ENCODE results near the gene BDH1. TPM values are rescaled to one million over a fixed set of nuclear protein-coding genes. Genes with fewer than 3 reads are reported as not detected.

The BDH1 gene
- total RNA-seq, 1 donor from 2014 or later, result 1.5 TPM

DNA sequence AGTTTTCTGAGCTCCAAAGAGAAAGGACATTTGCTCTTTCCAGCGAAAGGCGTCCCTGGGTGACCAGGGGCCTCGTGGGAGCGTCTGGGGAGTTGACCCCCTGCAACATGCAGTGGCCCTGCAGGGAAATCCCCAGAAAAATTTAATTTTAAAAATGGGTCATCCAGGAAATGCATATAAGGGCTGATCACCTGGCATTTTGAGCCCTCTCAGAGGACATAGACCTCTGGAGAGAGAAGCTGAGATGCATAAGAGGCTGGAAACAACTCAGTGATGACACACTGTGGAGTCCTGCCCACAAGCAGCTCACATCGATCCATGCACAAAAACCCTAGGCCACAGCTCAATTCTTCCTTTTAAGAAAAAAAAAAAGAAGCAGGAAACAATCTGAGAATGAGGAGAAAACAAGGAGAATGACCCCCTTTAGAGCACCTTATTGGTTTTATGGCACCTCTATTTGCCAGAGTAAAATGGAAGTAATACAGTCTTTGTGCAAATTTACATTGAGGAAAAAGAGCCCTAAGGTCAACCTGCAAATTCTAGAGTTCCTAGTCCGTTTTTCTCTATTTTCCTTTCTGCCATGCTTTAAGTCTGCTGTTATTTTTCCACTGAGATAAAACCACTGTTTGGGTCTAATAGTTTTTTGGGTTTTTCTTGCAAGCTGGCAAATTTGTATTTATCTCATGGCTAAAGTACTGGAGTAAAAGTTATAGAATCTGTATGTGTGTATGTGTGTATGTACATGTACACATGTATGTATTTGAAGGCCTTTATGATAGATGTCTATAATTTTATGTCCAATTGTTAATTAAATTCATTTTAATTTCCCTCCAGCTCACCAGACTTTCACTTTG is 6.9 kb upstream of the BDH1 start:
- Mint-ChIP-seq H3K36me3 (ENCODE audit: low read depth, unreplicated experiment) (peaks cover 5% of the 10 kb centered on the region), H3K27me3 (ENCODE audit: low read depth, unreplicated experiment) (peaks cover 26% of the 10 kb centered on the region), H3K9me3 (ENCODE audit: unreplicated experiment) (peaks cover 24% of the 10 kb centered on the region), H3K4me1 (ENCODE audit: low read depth, unreplicated experiment) (no peaks in the 10 kb centered on the region), H3K27ac (ENCODE audit: unreplicated experiment) (no peak overlapping the region), H3K4me3 (ENCODE audit: unreplicated experiment) (no peak overlapping the region)
- no peak overlapping the region for H3K9ac ChIP-seq (ENCODE audit: low read length)
- no peak overlapping the region for H3K4me2 ChIP-seq (ENCODE audit: low read length)
- H3K9me3 ChIP-seq (ENCODE audit: insufficient read depth, low read depth, low read length), result no peaks in the 10 kb centered on the region
- peaks cover 4% of the 10 kb centered on the region for H3K27me3 ChIP-seq (ENCODE audit: insufficient read depth, low read length)
- no peaks in the 10 kb centered on the region for H3K79me2 ChIP-seq (ENCODE audit: insufficient read depth, low read length)
- FAIRE-seq (no peak), DNase-seq (ENCODE audit: low read depth) (no peak)
- H4K20me1 ChIP-seq (ENCODE audit: insufficient read depth, low read length), result no peaks in the 10 kb centered on the region
- H3K36me3 ChIP-seq (ENCODE audit: insufficient read depth, low read length), result no peaks in the 10 kb centered on the region
- H3K4me1 ChIP-seq (ENCODE audit: insufficient read depth, low read length), result no peaks in the 10 kb centered on the region
- H2AFZ ChIP-seq (ENCODE audit: low read depth, low read length), result no peak overlapping the region
- no peak overlapping the region for H3K4me3 ChIP-seq (ENCODE audit: insufficient read depth, low read depth, low read length)
- TF ChIP-seq, protein P1, sequence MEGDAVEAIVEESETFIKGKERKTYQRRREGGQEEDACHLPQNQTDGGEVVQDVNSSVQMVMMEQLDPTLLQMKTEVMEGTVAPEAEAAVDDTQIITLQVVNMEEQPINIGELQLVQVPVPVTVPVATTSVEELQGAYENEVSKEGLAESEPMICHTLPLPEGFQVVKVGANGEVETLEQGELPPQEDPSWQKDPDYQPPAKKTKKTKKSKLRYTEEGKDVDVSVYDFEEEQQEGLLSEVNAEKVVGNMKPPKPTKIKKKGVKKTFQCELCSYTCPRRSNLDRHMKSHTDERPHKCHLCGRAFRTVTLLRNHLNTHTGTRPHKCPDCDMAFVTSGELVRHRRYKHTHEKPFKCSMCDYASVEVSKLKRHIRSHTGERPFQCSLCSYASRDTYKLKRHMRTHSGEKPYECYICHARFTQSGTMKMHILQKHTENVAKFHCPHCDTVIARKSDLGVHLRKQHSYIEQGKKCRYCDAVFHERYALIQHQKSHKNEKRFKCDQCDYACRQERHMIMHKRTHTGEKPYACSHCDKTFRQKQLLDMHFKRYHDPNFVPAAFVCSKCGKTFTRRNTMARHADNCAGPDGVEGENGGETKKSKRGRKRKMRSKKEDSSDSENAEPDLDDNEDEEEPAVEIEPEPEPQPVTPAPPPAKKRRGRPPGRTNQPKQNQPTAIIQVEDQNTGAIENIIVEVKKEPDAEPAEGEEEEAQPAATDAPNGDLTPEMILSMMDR (IDR thresholded peaks at IDR 0.05; ENCODE audit: insufficient read depth, low read depth, low read length), result no peak
- no peak for TF ChIP-seq EZH2 (IDR thresholded peaks at IDR 0.05; ENCODE audit: insufficient read depth, low read length)
- H3K27ac ChIP-seq (ENCODE audit: low read depth, low read length), result no peak overlapping the region

DNA sequence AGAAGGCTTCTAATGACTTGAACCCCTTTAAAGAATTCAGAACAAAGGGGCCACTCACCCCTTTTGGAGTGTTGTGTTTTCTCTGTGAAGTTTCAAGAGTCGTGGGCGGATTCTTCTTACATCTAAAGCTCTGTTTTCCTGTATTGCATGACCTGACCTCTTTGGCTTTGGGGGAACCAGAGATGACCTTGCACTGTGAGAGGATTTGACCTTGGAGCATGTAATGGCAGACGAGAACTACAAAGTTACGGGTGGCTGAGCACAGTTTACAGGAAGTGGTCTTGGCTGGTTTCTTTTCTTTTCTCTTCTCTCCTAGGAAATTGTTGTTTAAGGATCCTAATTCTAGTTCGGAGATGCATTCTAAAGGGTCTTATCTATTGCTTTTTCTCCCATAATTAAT is 6.2 kb upstream of the BDH1 start:
- Mint-ChIP-seq H3K27ac (ENCODE audit: unreplicated experiment) (no peak overlapping the region), H3K27me3 (ENCODE audit: low read depth, unreplicated experiment) (peaks cover 33% of the 10 kb centered on the region), H3K4me1 (ENCODE audit: low read depth, unreplicated experiment) (no peaks in the 10 kb centered on the region), H3K9me3 (ENCODE audit: unreplicated experiment) (peaks cover 24% of the 10 kb centered on the region), H3K4me3 (ENCODE audit: unreplicated experiment) (no peak overlapping the region), H3K36me3 (ENCODE audit: low read depth, unreplicated experiment) (peaks cover 5% of the 10 kb centered on the region)
- no peak overlapping the region for H3K9ac ChIP-seq (ENCODE audit: low read length)
- peaks cover 8% of the 10 kb centered on the region for H3K27me3 ChIP-seq (ENCODE audit: insufficient read depth, low read length)
- H3K4me1 ChIP-seq (ENCODE audit: insufficient read depth, low read length), result no peaks in the 10 kb centered on the region
- no peaks in the 10 kb centered on the region for H3K36me3 ChIP-seq (ENCODE audit: insufficient read depth, low read length)
- no peak for TF ChIP-seq EZH2 (IDR thresholded peaks at IDR 0.05; ENCODE audit: insufficient read depth, low read length)
- TF ChIP-seq, protein P1 (IDR thresholded peaks at IDR 0.05; ENCODE audit: insufficient read depth, low read depth, low read length), result no peak
- H3K4me3 ChIP-seq (ENCODE audit: insufficient read depth, low read depth, low read length), result no peak overlapping the region
- H3K79me2 ChIP-seq (ENCODE audit: insufficient read depth, low read length), result no peaks in the 10 kb centered on the region
- no peak overlapping the region for H3K4me2 ChIP-seq (ENCODE audit: low read length)
- H3K9me3 ChIP-seq (ENCODE audit: insufficient read depth, low read depth, low read length), result no peaks in the 10 kb centered on the region
- no peak for DNase-seq (ENCODE audit: low read depth)
- no peaks in the 10 kb centered on the region for H4K20me1 ChIP-seq (ENCODE audit: insufficient read depth, low read length)
- no peak overlapping the region for H3K27ac ChIP-seq (ENCODE audit: low read depth, low read length)
- H2AFZ ChIP-seq (ENCODE audit: low read depth, low read length), result no peak overlapping the region
- FAIRE-seq, result no peak

DNA sequence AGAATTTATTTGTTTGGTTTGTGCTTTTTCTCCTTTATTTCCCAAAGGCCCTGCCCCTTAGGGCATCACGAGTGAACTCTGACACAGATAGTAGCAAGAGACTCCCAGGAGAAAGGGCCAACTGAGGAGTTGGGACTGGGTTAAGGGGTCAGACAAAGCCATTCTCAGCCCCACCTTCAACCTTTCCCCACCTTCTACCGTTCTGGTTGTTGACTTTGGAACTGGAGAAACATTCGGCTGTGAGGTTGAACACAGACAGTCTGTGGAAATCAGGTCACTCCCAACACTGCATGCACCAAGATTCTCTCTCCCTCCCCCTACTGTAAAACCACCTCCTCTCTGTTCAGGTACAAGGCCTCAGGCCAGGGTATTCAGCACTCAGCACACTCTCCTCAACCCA is 3.9 kb upstream of the BDH1 start:
- H3K9me3 Mint-ChIP-seq (ENCODE audit: unreplicated experiment), result peaks cover 26% of the 10 kb centered on the region
- H3K9ac ChIP-seq (ENCODE audit: low read length), result no peak overlapping the region
- H3K36me3 ChIP-seq (ENCODE audit: insufficient read depth, low read length), result no peaks in the 10 kb centered on the region
- H3K4me2 ChIP-seq (ENCODE audit: low read length), result no peak overlapping the region
- H3K27me3 Mint-ChIP-seq (ENCODE audit: low read depth, unreplicated experiment), result peaks cover 43% of the 10 kb centered on the region
- H3K4me3 ChIP-seq (ENCODE audit: insufficient read depth, low read depth, low read length), result no peak overlapping the region
- no peak overlapping the region for H3K27ac Mint-ChIP-seq (ENCODE audit: unreplicated experiment)
- DNase-seq (ENCODE audit: low read depth), result no peak
- no peaks in the 10 kb centered on the region for H3K4me1 Mint-ChIP-seq (ENCODE audit: low read depth, unreplicated experiment)
- H3K4me1 ChIP-seq (ENCODE audit: insufficient read depth, low read length), result peaks cover 10% of the 10 kb centered on the region
- peaks cover 5% of the 10 kb centered on the region for H3K36me3 Mint-ChIP-seq (ENCODE audit: low read depth, unreplicated experiment)
- H3K27ac ChIP-seq (ENCODE audit: low read depth, low read length), result no peak overlapping the region
- no peak overlapping the region for H2AFZ ChIP-seq (ENCODE audit: low read depth, low read length)
- no peaks in the 10 kb centered on the region for H4K20me1 ChIP-seq (ENCODE audit: insufficient read depth, low read length)
- TF ChIP-seq EZH2 (IDR thresholded peaks at IDR 0.05; ENCODE audit: insufficient read depth, low read length), result no peak
- TF ChIP-seq, protein P1 (IDR thresholded peaks at IDR 0.05; ENCODE audit: insufficient read depth, low read depth, low read length), result no peak
- H3K27me3 ChIP-seq (ENCODE audit: insufficient read depth, low read length), result peaks cover 8% of the 10 kb centered on the region
- H3K9me3 ChIP-seq (ENCODE audit: insufficient read depth, low read depth, low read length), result no peaks in the 10 kb centered on the region
- H3K4me3 Mint-ChIP-seq (ENCODE audit: unreplicated experiment), result no peak overlapping the region
- no peak for FAIRE-seq
- H3K79me2 ChIP-seq (ENCODE audit: insufficient read depth, low read length), result no peaks in the 10 kb centered on the region

All from astrocyte (in vitro differentiated cells and primary cell).